Measurements from ENCODE around the gene MAD2L1BP. TPM values are rescaled to one million over a fixed set of nuclear protein-coding genes. Genes with fewer than 3 reads are reported as not detected.

Gene MAD2L1BP
- total RNA-seq, 3 donors from 2014 or later (not counting 1 experiment from before 2014, with no cell fraction given), result 29.9 to 43.3 (median 38.3) TPM

DNA sequence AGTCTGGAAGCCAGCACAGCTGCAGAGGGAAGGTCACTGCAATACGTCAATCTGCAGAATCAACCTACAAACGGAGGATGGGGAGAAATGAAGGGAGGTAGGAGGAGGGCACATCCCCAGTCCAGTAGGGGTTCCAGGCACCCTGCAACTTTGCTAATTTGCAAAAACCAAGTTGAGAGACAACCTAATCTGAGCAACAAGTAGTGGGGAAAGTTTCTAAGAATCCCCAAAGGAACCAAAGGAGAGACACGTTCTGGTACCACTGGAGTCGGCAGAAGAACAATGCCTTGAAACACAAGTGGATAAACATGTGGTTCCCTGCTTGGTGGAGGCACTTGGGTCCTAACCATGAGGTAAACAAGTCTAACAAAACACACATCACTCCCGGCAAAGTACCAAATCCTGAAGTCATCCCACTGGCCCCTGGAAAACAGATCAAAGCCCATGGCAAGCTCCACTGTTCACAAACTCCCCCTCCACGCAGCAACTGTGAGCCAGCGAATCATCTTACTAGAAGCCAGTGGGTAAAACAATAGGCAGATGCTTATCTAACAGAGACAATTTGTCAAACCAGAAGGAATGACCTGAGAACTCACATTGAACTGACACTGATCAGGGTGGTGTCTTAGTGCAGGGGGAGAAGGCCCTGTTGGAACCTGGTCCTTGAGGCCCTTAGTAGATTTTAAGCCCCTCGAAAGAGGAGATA, 47.2 kb downstream of the MAD2L1BP start:
- DNase-seq (no peak), ATAC-seq (no peak)
- Histone ChIP-seq H3K27ac (ENCODE audit: low read length) (no peak overlapping the region), H3K4me3 (ENCODE audit: low read length) (no peak overlapping the region), H3K36me3 (ENCODE audit: control insufficient read depth, insufficient read depth, low read length) (peaks cover 39% of the 10 kb centered on the region), H3K4me1 (ENCODE audit: control insufficient read depth, insufficient read depth, low read length) (peaks cover 9% of the 10 kb centered on the region), H3K27me3 (ENCODE audit: control insufficient read depth, insufficient read depth, low read length) (no peaks in the 10 kb centered on the region), H3K9me3 (ENCODE audit: control insufficient read depth, insufficient read depth, low read length) (no peaks in the 10 kb centered on the region)
- no peaks in the 10 kb centered on the region for H3K27me3 Mint-ChIP-seq (ENCODE audit: low read depth in 2 of 2)
- intact Hi-C loops (cut with micrococcal nuclease), result no loop called here
- no peak overlapping the region for H3K27ac Mint-ChIP-seq
- TF ChIP-seq, protein P1, sequence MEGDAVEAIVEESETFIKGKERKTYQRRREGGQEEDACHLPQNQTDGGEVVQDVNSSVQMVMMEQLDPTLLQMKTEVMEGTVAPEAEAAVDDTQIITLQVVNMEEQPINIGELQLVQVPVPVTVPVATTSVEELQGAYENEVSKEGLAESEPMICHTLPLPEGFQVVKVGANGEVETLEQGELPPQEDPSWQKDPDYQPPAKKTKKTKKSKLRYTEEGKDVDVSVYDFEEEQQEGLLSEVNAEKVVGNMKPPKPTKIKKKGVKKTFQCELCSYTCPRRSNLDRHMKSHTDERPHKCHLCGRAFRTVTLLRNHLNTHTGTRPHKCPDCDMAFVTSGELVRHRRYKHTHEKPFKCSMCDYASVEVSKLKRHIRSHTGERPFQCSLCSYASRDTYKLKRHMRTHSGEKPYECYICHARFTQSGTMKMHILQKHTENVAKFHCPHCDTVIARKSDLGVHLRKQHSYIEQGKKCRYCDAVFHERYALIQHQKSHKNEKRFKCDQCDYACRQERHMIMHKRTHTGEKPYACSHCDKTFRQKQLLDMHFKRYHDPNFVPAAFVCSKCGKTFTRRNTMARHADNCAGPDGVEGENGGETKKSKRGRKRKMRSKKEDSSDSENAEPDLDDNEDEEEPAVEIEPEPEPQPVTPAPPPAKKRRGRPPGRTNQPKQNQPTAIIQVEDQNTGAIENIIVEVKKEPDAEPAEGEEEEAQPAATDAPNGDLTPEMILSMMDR (IDR thresholded peaks at IDR 0.05), result no peak
- H3K4me1 Mint-ChIP-seq, result peaks cover 32 to 48% of the 10 kb centered on the region in 2 donors
- WGBS (ENCODE audit: insufficient coverage), result 95% methylated on average over 8 of the region's 8 CpGs
- H3K4me3 Mint-ChIP-seq, result no peak overlapping the region
- H3K36me3 Mint-ChIP-seq, result no peaks in the 10 kb centered on the region
- no peaks in the 10 kb centered on the region for H3K9me3 Mint-ChIP-seq

DNA sequence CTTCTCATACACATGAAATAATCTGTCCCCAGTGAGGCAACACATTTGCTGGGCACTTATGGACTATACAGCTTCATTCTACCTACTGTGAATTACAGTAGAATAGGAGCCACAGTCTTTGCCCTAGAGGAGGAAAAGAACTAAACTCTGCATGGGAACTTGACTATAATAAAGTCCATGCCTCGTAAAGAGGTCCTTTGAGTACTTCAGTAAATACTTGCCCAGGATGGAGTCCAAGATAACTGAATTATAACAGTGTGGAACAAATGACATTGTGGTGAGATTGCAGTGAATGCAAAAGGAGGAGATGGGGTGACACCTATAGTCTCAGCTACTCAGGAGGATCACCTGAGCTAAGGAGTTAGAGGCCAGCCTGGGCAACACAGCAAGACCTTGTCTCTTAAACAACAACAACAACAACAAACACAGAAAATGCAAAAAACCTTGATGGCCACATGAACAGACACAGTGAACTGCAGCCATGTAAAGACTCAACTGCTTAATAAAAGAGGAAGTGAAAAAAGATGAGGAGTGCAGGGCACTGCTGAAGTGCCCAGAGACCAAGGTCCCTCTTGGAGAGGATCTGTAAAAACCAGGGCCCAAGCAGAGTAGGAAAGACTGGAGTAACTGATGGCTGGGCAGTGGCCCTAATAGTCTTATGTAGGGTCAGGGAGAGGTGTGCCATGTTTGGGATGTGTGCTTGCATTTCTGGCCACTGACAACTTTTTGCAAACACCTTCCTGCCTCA, 48.2 kb downstream of the MAD2L1BP start:
- Histone ChIP-seq H3K9me3 (ENCODE audit: control insufficient read depth, insufficient read depth, low read length) (no peaks in the 10 kb centered on the region), H3K4me3 (ENCODE audit: low read length) (no peak overlapping the region), H3K27me3 (ENCODE audit: control insufficient read depth, insufficient read depth, low read length) (no peaks in the 10 kb centered on the region), H3K27ac (ENCODE audit: low read length) (no peak overlapping the region), H3K36me3 (ENCODE audit: control insufficient read depth, insufficient read depth, low read length) (peaks cover 29% of the 10 kb centered on the region), H3K4me1 (ENCODE audit: control insufficient read depth, insufficient read depth, low read length) (peaks cover 15% of the 10 kb centered on the region)
- Mint-ChIP-seq H3K9me3 (no peaks in the 10 kb centered on the region), H3K27me3 (ENCODE audit: low read depth in 2 of 2) (peaks cover 0 to 1% of the 10 kb centered on the region in 2 donors), H3K4me1 (peaks cover 38 to 54% of the 10 kb centered on the region in 2 donors), H3K36me3 (no peaks in the 10 kb centered on the region), H3K4me3 (no peak overlapping the region), H3K27ac (no peak overlapping the region)
- TF ChIP-seq, protein P1 (IDR thresholded peaks at IDR 0.05), result no peak
- no peak for DNase-seq
- WGBS (ENCODE audit: insufficient coverage), result 89% methylated on average over 1 of the region's 1 CpG
- ATAC-seq, result no peak
- intact Hi-C loops (cut with micrococcal nuclease), result no loop called here

- peak overlapping the region; percentile 66 for H3K27ac ChIP-seq (ENCODE audit: low read length)
- H3K4me1 ChIP-seq (ENCODE audit: control insufficient read depth, insufficient read depth, low read length), result peaks cover 15% of the 10 kb centered on the region
- peak overlapping the region; percentile 77 for H3K4me3 ChIP-seq (ENCODE audit: low read length)
- Mint-ChIP-seq H3K4me1 (peaks cover 38 to 54% of the 10 kb centered on the region in 2 donors), H3K27me3 (ENCODE audit: low read depth in 2 of 2) (peaks cover 5 to 7% of the 10 kb centered on the region in 2 donors), H3K36me3 (no peaks in the 10 kb centered on the region), H3K27ac (peak overlapping the region; percentile 86 to 91), H3K9me3 (no peaks in the 10 kb centered on the region), H3K4me3 (peak overlapping the region; percentile 95)
- ATAC-seq, result peak in 2 of 3 donors; percentile 7 to 9
- 12% methylated on average over 10 of the region's 10 CpGs for WGBS (ENCODE audit: insufficient coverage)
- peaks cover 5% of the 10 kb centered on the region for H3K36me3 ChIP-seq (ENCODE audit: control insufficient read depth, insufficient read depth, low read length)
- H3K27me3 ChIP-seq (ENCODE audit: control insufficient read depth, insufficient read depth, low read length), result no peaks in the 10 kb centered on the region
- TF ChIP-seq, protein P1 (IDR thresholded peaks at IDR 0.05), result no peak
- peak in 1 of 2 donors; percentile 11 for DNase-seq
- intact Hi-C loops (cut with micrococcal nuclease), result no loop called here
- H3K9me3 ChIP-seq (ENCODE audit: control insufficient read depth, insufficient read depth, low read length), result no peaks in the 10 kb centered on the region
Observed at GRCh38 chr6:43687079-43687436, 51.4 kb downstream of the MAD2L1BP start.
